Ovary (tissue), 9 donors: Measurements from ENCODE around the gene SIX4. TPM values are rescaled to one million over a fixed set of nuclear protein-coding genes. Genes with fewer than 3 reads are reported as not detected.

ENCODE experiments used
- DNase-seq, 5 donors: peaks; one replicate each; pipeline ENCODE4 v3.0.0-alpha.2; 2019 to 2020
- H3K27ac ChIP-seq, 2 donors: fragments of 200-600 bp; one replicate each; pipeline versions ENCODE4 v1.5.1 to v1.8.0; 2019 to 2022
- H3K27me3 ChIP-seq: fragments of 200-600 bp; one replicate; pipeline ENCODE4 v1.8.0; 2022
- H3K36me3 ChIP-seq: fragments of 200-600 bp; sonication (generic); one replicate; pipeline ENCODE4 v1.5.1; 2019
- H3K4me1 ChIP-seq: one replicate; pipeline ENCODE4 v1.8.1; 2013; ENCODE audit warnings: mild to moderate bottlenecking, moderate library complexity; ENCODE audit not compliant: insufficient read depth
- H3K4me3 ChIP-seq: fragments of 200-600 bp; sonication (generic); one replicate; pipeline ENCODE4 v1.5.1; 2017
- H3K9me3 ChIP-seq, 2 donors: fragments of 200-600 bp in 1 of 2; sonication (generic) in 1 of 2; one replicate each; pipeline versions ENCODE4 v1.5.1 to v1.8.1; 2013 to 2019; ENCODE audit warnings: mild to moderate bottlenecking in 1 of 2, moderate library complexity in 1 of 2
- EP300 ChIP-seq: sonication (generic); formaldehyde crosslinking; IDR thresholded peaks from one replicate; pipeline ENCODE4 v1.6.1; 2017; ENCODE audit warnings: antibody characterized with exemption
- POLR2A ChIP-seq: fragments of 450-650 bp; IDR thresholded peaks from one replicate; pipeline ENCODE4 v1.6.1; 2017; ENCODE audit warnings: antibody characterized with exemption, mild to moderate bottlenecking, moderate library complexity
- WGBS, 3 donors: extraction: QIAGEN DNeasy Blood & Tissue Kit in 1 of 3; methylation state at CpG; one replicate each; pipeline versions ENCODE4 v1.1.5 to v1.1.7; 2013 to 2017; 5-methylcytosine and 5-hydroxymethylcytosine counted together
- intact Hi-C, 4 donors: fragments of 100-400 bp; cut with DNase I; formaldehyde crosslinking; loops; one replicate each; pipeline versions ENCODE4 v1.11.0 to v1.15.1; 2022 to 2023
- polyA plus RNA-seq, 2 donors: library from polyadenylated mRNA; stranded (reverse); fragments of 200-250 nt in 1 of 2; fragments of 350-450 nt in 1 of 2; fragmentation: Illumina TruSeq in 1 of 2; extraction: RNeasy Lipid Tissue Mini Kit (QIAGEN cat#74804) in 1 of 2; gene quantifications; one replicate each; pipeline ENCODE4 v1.2.3, GENCODE V29; 2013 to 2014
- total RNA-seq, 7 donors: library from RNA; depleted of rRNA in 2 of 7; stranded (reverse); fragments of >200 nt in 2 of 7; fragmentation: NEBNext Ultra II Directional in 3 of 7; extraction: Animal tissue kit (Norgen Biotek cat#: 25700) in 3 of 7; gene quantifications; one replicate each; pipeline versions ENCODE4 v1.1.0 to v1.2.4, GENCODE V29; 2016 to 2023
- TF ChIP-seq, protein P1 (sequence below), 3 donors: fragments of 450-650 bp in 2 of 3; fragments of 200-600 bp in 1 of 3; IDR thresholded peaks; one replicate each; pipeline versions ENCODE4 v1.5.1 to v1.8.0; 2016 to 2022; ENCODE audit warnings: antibody characterized with exemption in 3 of 3, mild to moderate bottlenecking in 1 of 3
- donor health status: DM: no; HTN: no; CAD: no; lungs with moderate emphysema.
- donor health status: DM: no; HTN: no; CAD: no.
- donor health status: Bipolar disorder and iron deficiency.
- donor health status: DM: yes; HTN: yes; CAD: no.
- donor health status: DM: no; HTN: no; CAD: no.
- donor health status: DM: yes; HTN: yes; CAD: no.

SIX4 gene
- total and polyA plus RNA-seq, 9 donors: 1.2 to 11.1 (median 5.8) TPM

DNA sequence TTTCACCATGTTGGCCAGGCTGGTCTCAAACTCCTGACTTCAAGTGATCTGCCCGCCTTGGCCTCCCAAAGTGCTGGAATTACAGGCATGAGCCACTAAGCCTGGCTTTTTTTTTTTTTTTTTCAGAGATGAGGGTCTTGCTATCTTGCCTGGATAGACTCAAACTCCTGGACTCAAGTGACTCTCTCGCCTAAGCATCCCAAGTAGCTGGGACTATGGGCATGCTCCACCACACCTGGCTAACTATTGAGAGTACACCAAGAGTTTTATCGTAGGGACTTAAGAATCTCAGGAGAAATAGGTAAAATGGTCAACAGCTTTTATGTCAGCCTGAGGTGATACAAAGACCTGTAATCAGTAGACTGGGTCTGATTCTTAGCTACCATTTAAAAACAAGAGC lies 43.6 kb downstream of the SIX4 start:
- TF ChIP-seq POLR2A (no peak), EP300 (no peak)
- TF ChIP-seq, protein P1, sequence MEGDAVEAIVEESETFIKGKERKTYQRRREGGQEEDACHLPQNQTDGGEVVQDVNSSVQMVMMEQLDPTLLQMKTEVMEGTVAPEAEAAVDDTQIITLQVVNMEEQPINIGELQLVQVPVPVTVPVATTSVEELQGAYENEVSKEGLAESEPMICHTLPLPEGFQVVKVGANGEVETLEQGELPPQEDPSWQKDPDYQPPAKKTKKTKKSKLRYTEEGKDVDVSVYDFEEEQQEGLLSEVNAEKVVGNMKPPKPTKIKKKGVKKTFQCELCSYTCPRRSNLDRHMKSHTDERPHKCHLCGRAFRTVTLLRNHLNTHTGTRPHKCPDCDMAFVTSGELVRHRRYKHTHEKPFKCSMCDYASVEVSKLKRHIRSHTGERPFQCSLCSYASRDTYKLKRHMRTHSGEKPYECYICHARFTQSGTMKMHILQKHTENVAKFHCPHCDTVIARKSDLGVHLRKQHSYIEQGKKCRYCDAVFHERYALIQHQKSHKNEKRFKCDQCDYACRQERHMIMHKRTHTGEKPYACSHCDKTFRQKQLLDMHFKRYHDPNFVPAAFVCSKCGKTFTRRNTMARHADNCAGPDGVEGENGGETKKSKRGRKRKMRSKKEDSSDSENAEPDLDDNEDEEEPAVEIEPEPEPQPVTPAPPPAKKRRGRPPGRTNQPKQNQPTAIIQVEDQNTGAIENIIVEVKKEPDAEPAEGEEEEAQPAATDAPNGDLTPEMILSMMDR (IDR thresholded peaks at IDR 0.05): no peak
- Histone ChIP-seq H3K27ac (no peak overlapping the region), H3K4me3 (no peak overlapping the region), H3K36me3 (no peaks in the 10 kb centered on the region), H3K9me3 (no peaks in the 10 kb centered on the region), H3K4me1 (no peaks in the 10 kb centered on the region), H3K27me3 (no peaks in the 10 kb centered on the region)
- WGBS, 3 donors: 88 to 93% (median 93%) methylated on average over 3 of the region's 3 CpGs
- no peak for DNase-seq
- intact Hi-C loops: no loop called here

DNA sequence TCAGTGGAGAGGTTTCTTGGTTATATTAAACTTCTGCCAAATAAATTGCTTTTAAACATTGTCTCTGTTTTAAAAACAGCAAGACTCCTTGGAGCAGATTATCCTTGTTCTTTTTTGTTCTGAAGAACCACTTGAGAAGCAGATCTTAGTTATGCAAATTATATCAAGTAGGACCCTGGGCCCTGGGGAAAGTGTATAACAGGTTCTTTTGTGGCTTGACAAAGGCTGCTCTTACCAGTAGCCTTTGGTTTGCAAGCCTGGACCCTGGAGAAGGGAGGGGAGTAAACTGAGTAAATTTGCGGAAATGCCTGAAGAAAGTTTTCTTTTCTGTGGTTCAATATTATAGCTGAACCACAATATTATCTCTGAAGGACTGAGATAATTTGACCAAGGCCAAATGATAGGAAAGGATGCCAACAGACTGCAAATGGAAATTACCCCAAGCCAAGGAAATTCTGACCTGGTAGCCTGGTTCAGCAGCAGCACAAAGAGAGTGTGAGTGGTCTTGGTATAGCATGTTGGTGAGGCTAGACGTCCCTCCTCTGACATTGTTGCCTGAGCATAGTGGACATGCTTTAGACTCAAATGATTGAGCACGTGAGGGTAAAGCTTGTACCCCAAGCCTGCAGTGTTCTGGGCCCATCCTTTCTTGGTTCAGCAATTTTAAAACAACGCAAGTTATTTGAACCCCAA lies 44.4 kb downstream of the SIX4 start:
- intact Hi-C loops: no loop called here
- Histone ChIP-seq H3K27ac (no peak overlapping the region), H3K4me3 (no peak overlapping the region), H3K4me1 (no peaks in the 10 kb centered on the region), H3K36me3 (no peaks in the 10 kb centered on the region), H3K27me3 (no peaks in the 10 kb centered on the region), H3K9me3 (no peaks in the 10 kb centered on the region)
- WGBS, 3 donors: 44 to 55% (median 48%) methylated on average over 4 of the region's 4 CpGs
- TF ChIP-seq POLR2A: no peak
- TF ChIP-seq, protein P1 (IDR thresholded peaks at IDR 0.05): no peak
- TF ChIP-seq EP300: no peak
- DNase-seq: no peak

DNA sequence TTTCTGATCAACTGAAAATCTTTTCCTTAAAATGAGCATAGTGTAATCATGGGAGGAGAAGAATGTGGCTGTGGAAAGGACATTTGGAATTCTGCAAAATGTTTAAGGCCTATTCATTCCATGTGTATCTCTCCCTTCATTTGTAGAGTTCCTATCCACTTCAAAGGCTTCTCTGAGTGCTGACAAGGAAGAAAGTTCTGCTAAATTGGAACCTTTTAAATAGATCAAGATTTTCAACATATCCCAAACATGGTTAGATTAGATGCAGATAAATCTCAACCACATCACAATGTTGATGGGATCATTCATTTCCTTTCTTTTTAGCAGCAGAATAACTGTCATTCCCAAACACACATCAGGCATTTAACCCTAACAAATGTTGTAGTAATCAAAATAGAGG lies 46.5 kb downstream of the SIX4 start:
- TF ChIP-seq EP300 (no peak), POLR2A (no peak)
- TF ChIP-seq, protein P1 (IDR thresholded peaks at IDR 0.05): no peak
- no peak overlapping the region for H3K4me3 ChIP-seq
- H3K36me3 ChIP-seq: no peaks in the 10 kb centered on the region
- intact Hi-C loops: no loop called here
- H3K27ac ChIP-seq: no peak overlapping the region
- H3K27me3 ChIP-seq: no peaks in the 10 kb centered on the region
- H3K4me1 ChIP-seq: no peaks in the 10 kb centered on the region
- DNase-seq: no peak
- no peaks in the 10 kb centered on the region for H3K9me3 ChIP-seq

DNA sequence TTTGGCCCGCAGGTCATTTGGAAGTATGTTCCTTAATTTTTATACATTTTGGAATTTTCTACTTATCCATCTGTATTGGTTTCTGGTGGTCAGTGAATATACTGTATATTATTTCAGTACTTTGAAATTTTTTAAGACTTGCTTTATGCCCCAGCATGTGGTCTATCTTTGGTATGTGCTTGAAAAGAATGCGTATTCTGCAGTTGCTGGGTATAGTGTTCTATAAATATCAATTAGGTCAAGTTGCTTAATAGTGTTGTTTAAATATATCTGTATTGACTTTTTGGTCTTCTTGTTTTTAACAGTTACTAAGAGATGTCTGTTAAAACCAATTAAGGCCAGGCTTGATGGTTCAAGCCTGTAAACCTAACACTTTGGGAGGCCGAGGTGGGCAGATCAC lies 53.2 kb downstream of the SIX4 start:
- H3K27ac ChIP-seq: no peak overlapping the region
- H3K36me3 ChIP-seq: no peaks in the 10 kb centered on the region
- H3K27me3 ChIP-seq: no peaks in the 10 kb centered on the region
- WGBS, 3 donors: 63 to 78% (median 75%) methylated on average over 3 of the region's 3 CpGs
- H3K9me3 ChIP-seq: no peaks in the 10 kb centered on the region
- DNase-seq: no peak
- intact Hi-C loops: no loop called here
- TF ChIP-seq EP300 (no peak), POLR2A (no peak)
- TF ChIP-seq, protein P1 (IDR thresholded peaks at IDR 0.05): no peak
- no peak overlapping the region for H3K4me3 ChIP-seq
- H3K4me1 ChIP-seq: no peaks in the 10 kb centered on the region
